GM12878 (cell line): Measurements from ENCODE around the gene BCCIP. TPM values are rescaled to one million over a fixed set of nuclear protein-coding genes. Genes with fewer than 3 reads are reported as not detected.

Experiments used
- ATAC-seq: fragments of 200-7000 bp; cut with Tn5 transposase; 3 replicates; pipeline ENCODE4 v1.9.1; 2020; ENCODE audit warnings: mild to moderate bottlenecking, moderate library complexity
- BruUV-seq: library from RNA; stranded (reverse); fragments of 400-500 nt; replicated peaks from 2 replicates; lab custom pipeline; 2021; lab: Mats Ljungman, UMichigan
- CTCF ChIA-PET: fragments of 300-600 bp; sonication (Branson Sonifier 250); formaldehyde crosslinking; extraction: SDS; loops from one replicate; lab custom pipeline; 2021; ENCODE audit warnings: inconsistent platforms; lab: Yijun Ruan, JAX
- POLR2A ChIA-PET: fragments of 350-600 bp; formaldehyde crosslinking; extraction: SDS; loops from one replicate; lab custom pipeline; 2021; ENCODE audit warnings: inconsistent platforms; lab: Charles Lee
- RAD21 ChIA-PET: fragments of 300-600 bp; sonication (Branson Sonifier 250); formaldehyde crosslinking; loops from one replicate; lab custom pipeline; 2023; ENCODE audit warnings: antibody characterized with exemption; ENCODE audit not compliant: unreplicated experiment; lab: Charles Lee
- SMC1A ChIA-PET: fragments of 300-600 bp; sonication (Branson Sonifier 250); formaldehyde crosslinking; loops from one replicate; lab custom pipeline; 2023; ENCODE audit not compliant: unreplicated experiment, uncharacterized antibody; lab: Charles Lee
- DNase-seq: peaks from one replicate; pipeline ENCODE4 v3.0.0-alpha.2; 2011; ENCODE audit warnings: low read depth, low spot score
- FAIRE-seq: peaks from 3 replicates; lab custom pipeline; 2011; peaks lifted over from hg19 to GRCh38; lab: Jason Lieb, UNC
- H2AFZ ChIP-seq: 2 replicates; pipeline ENCODE4 v1.6.0; 2011; ENCODE audit warnings: low read depth, low read length, control low read depth; ENCODE audit not compliant: control insufficient read depth
- H3K27ac ChIP-seq: 2 replicates; pipeline ENCODE4 v1.5.1; 2011; ENCODE audit warnings: control low read depth; ENCODE audit not compliant: control insufficient read depth, insufficient read depth
- H3K27me3 ChIP-seq, 2 experiments: replicated peaks in 1 of 2; 2 replicates each; pipeline versions ENCODE4 v1.6.0 to v1.6.1; 2011; ENCODE audit warnings: low read length in 1 of 2; ENCODE audit not compliant: control insufficient read depth in 2 of 2, insufficient read depth in 2 of 2
- H3K36me3 ChIP-seq, 2 experiments: 2 replicates each; pipeline ENCODE4 v1.5.1; 2011; ENCODE audit warnings: low read length in 1 of 2; ENCODE audit not compliant: control insufficient read depth in 2 of 2, insufficient read depth in 2 of 2
- H3K4me1 ChIP-seq: 2 replicates; pipeline ENCODE4 v1.6.1; 2011; ENCODE audit warnings: mild to moderate bottlenecking, low read length, moderate library complexity, mixed read lengths; ENCODE audit not compliant: control insufficient read depth, insufficient read depth
- H3K4me2 ChIP-seq: 2 replicates; pipeline ENCODE4 v1.6.0; 2011; ENCODE audit warnings: control low read depth; ENCODE audit not compliant: control insufficient read depth, insufficient read depth
- H3K4me3 ChIP-seq: fragments of 200-600 bp; sonication (generic); 2 replicates; pipeline ENCODE4 v1.5.1; 2016
- H3K79me2 ChIP-seq: 2 replicates; pipeline ENCODE4 v1.6.0; 2011; ENCODE audit warnings: low read length; ENCODE audit not compliant: control insufficient read depth, insufficient read depth
- H3K9ac ChIP-seq: 2 replicates; pipeline ENCODE4 v1.8.0; 2011; ENCODE audit warnings: low read length, control low read depth, mixed read lengths; ENCODE audit not compliant: control insufficient read depth, insufficient read depth
- H3K9me3 ChIP-seq: replicated peaks from 3 replicates; pipeline ENCODE4 v1.5.1; 2011; ENCODE audit warnings: mild to moderate bottlenecking, low read length; ENCODE audit not compliant: control insufficient read depth, insufficient read depth
- H4K20me1 ChIP-seq: 2 replicates; pipeline ENCODE4 v1.6.0; 2011; ENCODE audit not compliant: control insufficient read depth, insufficient read depth
- EED ChIP-seq: sonication (generic); IDR thresholded peaks from 2 replicates; pipeline ENCODE4 v1.6.1; 2016; ENCODE audit warnings: antibody characterized with exemption, low read depth
- MYB ChIP-seq: fragments of 150-350 bp; IDR thresholded peaks from 2 replicates; pipeline ENCODE4 v1.6.1; 2014; ENCODE audit warnings: mild to moderate bottlenecking, low read depth, low read length, borderline replicate concordance
- NBN ChIP-seq: fragments of 450-650 bp; IDR thresholded peaks from 2 replicates; pipeline ENCODE4 v1.6.1; 2016
- NKRF ChIP-seq: fragments of 450-650 bp; conservative IDR thresholded peaks from 2 replicates; pipeline ENCODE4 v1.6.1; 2017; ENCODE audit warnings: mild to moderate bottlenecking, moderate library complexity
- NR2C2 ChIP-seq: IDR thresholded peaks from 2 replicates; pipeline ENCODE4 v1.6.1; 2011; ENCODE audit warnings: borderline replicate concordance, low read depth; ENCODE audit not compliant: control insufficient read depth, insufficient read length
- SMAD5 ChIP-seq: IDR thresholded peaks from 2 replicates; pipeline ENCODE4 v1.6.1; 2016; ENCODE audit warnings: antibody characterized with exemption, low read depth
- SP1 ChIP-seq: IDR thresholded peaks from one replicate; pipeline ENCODE4 v1.6.1; 2011; ENCODE audit warnings: low read depth, low read length
- SUZ12 ChIP-seq: fragments of 200-600 bp; sonication (generic); IDR thresholded peaks from one replicate; pipeline ENCODE4 v1.6.1; 2018; ENCODE audit warnings: antibody characterized with exemption, mild to moderate bottlenecking; ENCODE audit not compliant: unreplicated experiment
- ZNF384 ChIP-seq: IDR thresholded peaks from 2 replicates; pipeline ENCODE4 v1.6.1; 2012; ENCODE audit warnings: low read depth, mild to moderate bottlenecking, low read length, improper control_type of control experiment, borderline replicate concordance
- WGBS: methylation state at CpG from one replicate; pipeline ENCODE4 v1.1.6; 2016; ENCODE audit warnings: low lambda C conversion rate; ENCODE audit not compliant: insufficient replicate concordance, insufficient coverage; ENCODE audit errors: missing lambda C conversion rate; 5-methylcytosine and 5-hydroxymethylcytosine counted together
- in situ Hi-C: fragments of 300-500 bp; cut with MboI; formaldehyde crosslinking; loops from 9 replicates; pipeline ENCODE4 v1.14.3; 2018; ENCODE audit warnings: mixed read lengths
- intact Hi-C: fragments of 100-400 bp; cut with micrococcal nuclease; formaldehyde crosslinking; loops from one replicate; pipeline ENCODE4 v1.14.2; 2022; ENCODE audit not compliant: unreplicated experiment
- polyA plus RNA-seq, 11 experiments: library from polyadenylated mRNA; depleted of rRNA in 4 of 11; unstranded in 6 of 11; stranded (reverse) in 5 of 11; fragments of >200 nt; fragmentation: Nextera tagmentation in 4 of 11; fragmentation: Illumina TruSeq in 1 of 11; extraction: Ambion mirVana in 4 of 11; extraction: Trizol in 1 of 11; gene quantifications; 1 replicate in 1 of 11; 2 replicates in 10 of 11; pipeline versions ENCODE4 v1.2.1 to v1.2.3, GENCODE V29; 2011 to 2016; ENCODE audit warnings: inconsistent platforms in 2 of 11, missing spikeins in 2 of 11, low read depth in 1 of 11
- total RNA-seq, 4 experiments: library from RNA; depleted of rRNA in 3 of 4; stranded (reverse); fragments of >200 nt in 3 of 4; fragmentation: Illumina TruSeq in 1 of 4; extraction: Trizol in 1 of 4; gene quantifications; 2 replicates each; pipeline versions ENCODE4 v1.2.1 to v1.2.3, GENCODE V29; 2013 to 2021

The BCCIP gene
- total and polyA plus RNA-seq, 10 of the 15 experiments (the other 5 are each of a cell fraction or from before 2014, with no cell fraction given), result 61.2 to 225 (median 127) TPM

- no peaks in the 10 kb centered on the region for H3K9me3 ChIP-seq
- TF ChIP-seq ZNF384 (no peak), MYB (no peak), NBN (no peak), SP1 (no peak), SMAD5 (no peak), NKRF (no peak), SUZ12 (no peak), NR2C2 (no peak), EED (no peak)
- no peaks in the 10 kb centered on the region for H3K79me2 ChIP-seq
- FAIRE-seq, result no peak
- H3K4me3 ChIP-seq, result no peak overlapping the region
- DNase-seq, result no peak
- H3K36me3 ChIP-seq, result no peaks in the 10 kb centered on the region
- H3K27ac ChIP-seq, result no peak overlapping the region
- H3K9ac ChIP-seq, result no peak overlapping the region
- no peak overlapping the region for H3K4me2 ChIP-seq
- ChIA-PET CTCF (interaction anchor here (1.2 kb wide), 1 partner anchor 8 kb away, joined by 3 read pairs; no protein-coding TSS in a partner anchor), RAD21 (interaction anchor here (1.1 kb wide), 1 partner anchor 8 kb away, joined by 4 read pairs; no protein-coding TSS in a partner anchor), POLR2A (no interaction called here), SMC1A (interaction anchor here (1.8 kb wide), 1 partner anchor 12 kb away, joined by 4 read pairs; no protein-coding TSS in a partner anchor)
- BruUV-seq, result no TSS peak
- no peak for ATAC-seq
- no peaks in the 10 kb centered on the region for H4K20me1 ChIP-seq
- 95% methylated on average over 2 of the region's 2 CpGs for WGBS
- intact Hi-C loops, result no loop called here
- no peaks in the 10 kb centered on the region for H3K4me1 ChIP-seq
- H2AFZ ChIP-seq, result no peak overlapping the region
- in situ Hi-C loops, result no loop called here
- no peaks in the 10 kb centered on the region for H3K27me3 ChIP-seq
Observed at GRCh38 chr10:125857185-125857760, 33.9 kb downstream of the BCCIP start.
